Astrocyte of the cerebellum (primary cell): ENCODE measurements around the gene SLC39A11.
"Not testable (repeated sequence)": the region's sequence is repeated elsewhere in the genome, so short reads cannot be mapped to it uniquely, and the experiment has no call there.

ENCODE experiments used
- DNase-seq: peaks from one replicate; pipeline ENCODE4 v3.0.0-alpha.2; 2011; ENCODE audit warnings: low read depth
- H3K4me3 ChIP-seq: 2 replicates; pipeline ENCODE4 v1.5.1; 2011; ENCODE audit warnings: mild to moderate bottlenecking, low read depth, low read length, moderate library complexity
- in situ Hi-C: cut with HindIII; loops from 2 replicates; pipeline ENCODE4 v1.10.0; 2017; ENCODE audit warnings: low sequenced_read_pairs
- TF ChIP-seq, protein P1 (sequence below): IDR thresholded peaks from 2 replicates; pipeline ENCODE4 v1.5.1; 2012; ENCODE audit warnings: low read length, low read depth, moderate library complexity, mild to moderate bottlenecking; ENCODE audit errors: missing control alignments

The SLC39A11 gene

GRCh38 chr17:73010414-73010813 lies 82.1 kb downstream of the SLC39A11 start:
- in situ Hi-C loops, result no loop called here

GRCh38 chr17:73007407-73007806 lies 85.1 kb downstream of the SLC39A11 start:
- TF ChIP-seq, protein P1, sequence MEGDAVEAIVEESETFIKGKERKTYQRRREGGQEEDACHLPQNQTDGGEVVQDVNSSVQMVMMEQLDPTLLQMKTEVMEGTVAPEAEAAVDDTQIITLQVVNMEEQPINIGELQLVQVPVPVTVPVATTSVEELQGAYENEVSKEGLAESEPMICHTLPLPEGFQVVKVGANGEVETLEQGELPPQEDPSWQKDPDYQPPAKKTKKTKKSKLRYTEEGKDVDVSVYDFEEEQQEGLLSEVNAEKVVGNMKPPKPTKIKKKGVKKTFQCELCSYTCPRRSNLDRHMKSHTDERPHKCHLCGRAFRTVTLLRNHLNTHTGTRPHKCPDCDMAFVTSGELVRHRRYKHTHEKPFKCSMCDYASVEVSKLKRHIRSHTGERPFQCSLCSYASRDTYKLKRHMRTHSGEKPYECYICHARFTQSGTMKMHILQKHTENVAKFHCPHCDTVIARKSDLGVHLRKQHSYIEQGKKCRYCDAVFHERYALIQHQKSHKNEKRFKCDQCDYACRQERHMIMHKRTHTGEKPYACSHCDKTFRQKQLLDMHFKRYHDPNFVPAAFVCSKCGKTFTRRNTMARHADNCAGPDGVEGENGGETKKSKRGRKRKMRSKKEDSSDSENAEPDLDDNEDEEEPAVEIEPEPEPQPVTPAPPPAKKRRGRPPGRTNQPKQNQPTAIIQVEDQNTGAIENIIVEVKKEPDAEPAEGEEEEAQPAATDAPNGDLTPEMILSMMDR, result no peak
- no peak overlapping the region for H3K4me3 ChIP-seq
- in situ Hi-C loops, result no loop called here
- DNase-seq, result no peak

More at GRCh38 chr17:73010414-73010813, 82.1 kb downstream of the SLC39A11 start:
- DNase-seq, result no peak
- H3K4me3 ChIP-seq, result no peak overlapping the region
- TF ChIP-seq, protein P1, result no peak

GRCh38 chr17:73005360-73005759 lies 87.1 kb downstream of the SLC39A11 start:
- TF ChIP-seq, protein P1, result no peak
- no peak for DNase-seq
- no peak overlapping the region for H3K4me3 ChIP-seq
- in situ Hi-C loops, result no loop called here

- in situ Hi-C loops, result no loop called here
- no peak overlapping the region for H3K4me3 ChIP-seq
- TF ChIP-seq, protein P1, result no peak
- DNase-seq, result no peak
Measured at GRCh38 chr17:73003487-73003886, 89.0 kb downstream of the SLC39A11 start.

- no peak for DNase-seq
- TF ChIP-seq, protein P1, result no peak
- in situ Hi-C loops, result no loop called here
- H3K4me3 ChIP-seq, result no peak overlapping the region
Measured at GRCh38 chr17:73000832-73001231, 91.7 kb downstream of the SLC39A11 start.

DNA sequence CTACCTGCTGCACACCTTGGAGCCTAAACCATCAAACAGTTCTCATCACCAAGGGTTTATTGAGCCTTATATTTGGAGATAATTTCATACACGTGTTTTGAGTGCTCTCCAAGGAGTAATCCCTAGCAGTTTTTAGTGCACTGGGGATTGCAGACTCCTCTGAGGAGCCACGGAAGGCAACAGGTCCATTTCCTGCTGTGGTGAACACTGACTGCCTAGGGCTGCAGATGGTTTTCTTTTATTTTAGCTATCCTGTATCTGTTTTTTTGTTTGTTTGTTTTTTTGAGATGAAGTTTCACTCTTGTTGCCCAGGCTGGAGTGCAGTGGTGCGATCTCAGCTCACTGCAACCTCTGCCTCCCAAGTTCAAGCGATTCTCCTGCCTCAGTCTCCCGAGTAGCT lies 93.0 kb downstream of the SLC39A11 start:
- H3K4me3 ChIP-seq, DNase-seq, in situ Hi-C loops: not testable (repeated sequence)

- in situ Hi-C loops, result no loop called here
- no peak overlapping the region for H3K4me3 ChIP-seq
- TF ChIP-seq, protein P1, result no peak
- no peak for DNase-seq
Measured at GRCh38 chr17:72998343-72998742, 94.1 kb downstream of the SLC39A11 start.
